ENCODE data around the gene CDK8.
A peak's percentile ranks its signal among the peaks of the same experiment; 100 is the strongest.

Gene CDK8

GRCh38 chr13:26254583-26255111 is 718 bp downstream of the CDK8 start:
- peak overlapping the region; percentile 97 for H3K4me2 ChIP-seq (ENCODE audit: low read length)
- H3K4me3 ChIP-seq (ENCODE audit: low read depth, low read length, poor library complexity, severe bottlenecking): peak overlapping the region; percentile 66
- no peaks in the 10 kb centered on the region for H3F3A ChIP-seq (ENCODE audit: insufficient read depth, low read length)
- TF ChIP-seq EZH2 (IDR thresholded peaks at IDR 0.05; ENCODE audit: borderline replicate concordance, low read length): no peak
- TF ChIP-seq, protein P1, sequence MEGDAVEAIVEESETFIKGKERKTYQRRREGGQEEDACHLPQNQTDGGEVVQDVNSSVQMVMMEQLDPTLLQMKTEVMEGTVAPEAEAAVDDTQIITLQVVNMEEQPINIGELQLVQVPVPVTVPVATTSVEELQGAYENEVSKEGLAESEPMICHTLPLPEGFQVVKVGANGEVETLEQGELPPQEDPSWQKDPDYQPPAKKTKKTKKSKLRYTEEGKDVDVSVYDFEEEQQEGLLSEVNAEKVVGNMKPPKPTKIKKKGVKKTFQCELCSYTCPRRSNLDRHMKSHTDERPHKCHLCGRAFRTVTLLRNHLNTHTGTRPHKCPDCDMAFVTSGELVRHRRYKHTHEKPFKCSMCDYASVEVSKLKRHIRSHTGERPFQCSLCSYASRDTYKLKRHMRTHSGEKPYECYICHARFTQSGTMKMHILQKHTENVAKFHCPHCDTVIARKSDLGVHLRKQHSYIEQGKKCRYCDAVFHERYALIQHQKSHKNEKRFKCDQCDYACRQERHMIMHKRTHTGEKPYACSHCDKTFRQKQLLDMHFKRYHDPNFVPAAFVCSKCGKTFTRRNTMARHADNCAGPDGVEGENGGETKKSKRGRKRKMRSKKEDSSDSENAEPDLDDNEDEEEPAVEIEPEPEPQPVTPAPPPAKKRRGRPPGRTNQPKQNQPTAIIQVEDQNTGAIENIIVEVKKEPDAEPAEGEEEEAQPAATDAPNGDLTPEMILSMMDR (IDR thresholded peaks at IDR 0.05; ENCODE audit: low read length): no peak
- no peaks in the 10 kb centered on the region for H3K27me3 ChIP-seq (ENCODE audit: insufficient read depth, low read length)
- H3K9me3 ChIP-seq (ENCODE audit: low read length): no peaks in the 10 kb centered on the region
- H3K9ac ChIP-seq (ENCODE audit: low read length): peak overlapping the region; percentile 67
- H3K27ac ChIP-seq (ENCODE audit: low read depth, low read length, poor library complexity, severe bottlenecking): no peak overlapping the region
- H3K4me1 ChIP-seq (ENCODE audit: insufficient read depth, low read length, severe bottlenecking): peaks cover 18% of the 10 kb centered on the region
- H3K9me2 ChIP-seq (ENCODE audit: low read depth, low read length): no peaks in the 10 kb centered on the region
- H3K36me3 ChIP-seq (ENCODE audit: insufficient read depth, low read length): no peaks in the 10 kb centered on the region
- no peaks in the 10 kb centered on the region for H4K20me1 ChIP-seq (ENCODE audit: insufficient read depth, low read length)
- 0 out of 2 replicates have a peak, but pooled peaks cover 2% of the 10 kb centered on the region for H3K79me2 ChIP-seq (ENCODE audit: insufficient read depth, low read length)
- no peak overlapping the region for H2AFZ ChIP-seq (ENCODE audit: low read length)

GRCh38 chr13:26255115-26255514 is 1.2 kb downstream of the CDK8 start:
- TF ChIP-seq, protein P1 (IDR thresholded peaks at IDR 0.05; ENCODE audit: low read length): no peak
- TF ChIP-seq EZH2 (IDR thresholded peaks at IDR 0.05; ENCODE audit: borderline replicate concordance, low read length): no peak

GRCh38 chr13:26255691-26256277 is 1.9 kb downstream of the CDK8 start:
- no peak overlapping the region for H3K9ac ChIP-seq (ENCODE audit: low read length)
- no peaks in the 10 kb centered on the region for H3K9me2 ChIP-seq (ENCODE audit: low read depth, low read length)
- no peaks in the 10 kb centered on the region for H3F3A ChIP-seq (ENCODE audit: insufficient read depth, low read length)
- 0 out of 2 replicates have a peak, but pooled peaks cover under 1% of the 10 kb centered on the region for H4K20me1 ChIP-seq (ENCODE audit: insufficient read depth, low read length)
- no peaks in the 10 kb centered on the region for H3K9me3 ChIP-seq (ENCODE audit: low read length)
- peak overlapping the region; percentile 66 for H3K4me3 ChIP-seq (ENCODE audit: low read depth, low read length, poor library complexity, severe bottlenecking)
- no peak overlapping the region for H2AFZ ChIP-seq (ENCODE audit: low read length)
- 0 out of 2 replicates have a peak, but pooled peaks cover 2% of the 10 kb centered on the region for H3K79me2 ChIP-seq (ENCODE audit: insufficient read depth, low read length)
- H3K4me2 ChIP-seq (ENCODE audit: low read length): peak overlapping the region; percentile 97
- peaks cover 18% of the 10 kb centered on the region for H3K4me1 ChIP-seq (ENCODE audit: insufficient read depth, low read length, severe bottlenecking)
- no peaks in the 10 kb centered on the region for H3K27me3 ChIP-seq (ENCODE audit: insufficient read depth, low read length)
- H3K36me3 ChIP-seq (ENCODE audit: insufficient read depth, low read length): no peaks in the 10 kb centered on the region
- no peak for TF ChIP-seq EZH2 (IDR thresholded peaks at IDR 0.05; ENCODE audit: borderline replicate concordance, low read length)
- TF ChIP-seq, protein P1 (IDR thresholded peaks at IDR 0.05; ENCODE audit: low read length): peak; percentile 49
- no peak overlapping the region for H3K27ac ChIP-seq (ENCODE audit: low read depth, low read length, poor library complexity, severe bottlenecking)

More at GRCh38 chr13:26255115-26255514, 1.2 kb downstream of the CDK8 start:
- H4K20me1 ChIP-seq (ENCODE audit: insufficient read depth, low read length): no peaks in the 10 kb centered on the region
- H3K9ac ChIP-seq (ENCODE audit: low read length): peak overlapping the region; percentile 67
- H2AFZ ChIP-seq (ENCODE audit: low read length): no peak overlapping the region
- peak overlapping the region; percentile 97 for H3K4me2 ChIP-seq (ENCODE audit: low read length)
- H3K4me3 ChIP-seq (ENCODE audit: low read depth, low read length, poor library complexity, severe bottlenecking): peak overlapping the region; percentile 66
- H3K27ac ChIP-seq (ENCODE audit: low read depth, low read length, poor library complexity, severe bottlenecking): no peak overlapping the region
- 0 out of 2 replicates have a peak, but pooled peaks cover 2% of the 10 kb centered on the region for H3K79me2 ChIP-seq (ENCODE audit: insufficient read depth, low read length)
- H3F3A ChIP-seq (ENCODE audit: insufficient read depth, low read length): no peaks in the 10 kb centered on the region
- no peaks in the 10 kb centered on the region for H3K9me3 ChIP-seq (ENCODE audit: low read length)
- no peaks in the 10 kb centered on the region for H3K9me2 ChIP-seq (ENCODE audit: low read depth, low read length)
- H3K4me1 ChIP-seq (ENCODE audit: insufficient read depth, low read length, severe bottlenecking): peaks cover 18% of the 10 kb centered on the region
- no peaks in the 10 kb centered on the region for H3K36me3 ChIP-seq (ENCODE audit: insufficient read depth, low read length)
- no peaks in the 10 kb centered on the region for H3K27me3 ChIP-seq (ENCODE audit: insufficient read depth, low read length)
